OCI-LY1 (cell line): ENCODE measurements around the gene ACTR8.

Experiments used
- CTCF ChIP-seq: fragments of 200-600 bp; sonication (generic), shearing (Covaris generic); IDR thresholded peaks from 2 replicates; pipeline ENCODE4 v1.5.1; 2017; ENCODE audit warnings: mild to moderate bottlenecking, antibody characterized with exemption, low read length, moderate library complexity, mixed read lengths
- EZH2 ChIP-seq: fragments of 200-600 bp; sonication (generic), shearing (Covaris generic); IDR thresholded peaks from 2 replicates; pipeline ENCODE4 v1.8.0; 2017; ENCODE audit warnings: borderline replicate concordance, mixed run types, mild to moderate bottlenecking, antibody characterized with exemption, low read length, moderate library complexity, mixed read lengths

DNA sequence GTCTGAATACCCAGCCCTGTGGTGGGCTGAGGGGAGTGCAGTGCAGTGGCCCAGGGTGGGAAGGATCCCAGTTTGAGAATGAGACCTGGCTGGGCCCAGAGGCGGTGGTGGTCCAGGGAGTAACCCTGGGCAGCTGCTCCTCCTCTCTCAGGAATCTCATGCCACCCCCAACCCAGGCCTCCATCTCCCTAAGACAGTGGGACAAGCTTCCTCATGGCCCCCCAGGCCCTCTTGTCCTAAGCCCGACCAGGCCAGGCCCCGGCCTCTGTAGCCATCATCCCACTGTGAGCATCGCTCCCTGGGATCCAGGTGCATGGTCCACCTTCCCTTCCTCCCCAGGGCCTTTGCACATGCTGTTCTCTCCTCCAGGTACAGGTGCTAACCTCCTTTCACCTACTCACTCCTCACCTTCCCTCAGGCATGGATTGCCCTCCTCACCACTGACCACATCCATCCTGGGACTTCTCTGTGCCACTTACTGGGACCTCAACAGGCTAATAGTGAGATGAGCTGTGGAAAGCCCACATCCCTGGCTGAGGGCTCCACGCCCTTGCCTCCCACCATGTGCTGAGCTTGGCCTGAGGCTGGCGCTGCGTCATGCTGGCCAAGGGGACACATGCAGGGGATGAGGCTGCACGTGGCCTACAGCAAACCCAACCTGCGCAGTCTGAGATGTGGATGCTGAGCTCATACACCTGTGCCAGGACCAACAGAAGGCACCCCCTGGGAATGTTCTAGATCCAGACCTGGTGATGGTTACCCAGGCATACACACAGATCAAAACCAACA is 45.7 kb downstream of the ACTR8 start:
- TF ChIP-seq CTCF = no peak
- TF ChIP-seq EZH2 = no peak
